ENCODE measurements around the gene PLPPR1. TPM values are rescaled to one million over a fixed set of nuclear protein-coding genes. Genes with fewer than 3 reads are reported as not detected.

Gene PLPPR1
- total RNA-seq, 1 experiment from 2014 or later = not detected

GRCh38 chr9:101027733-101028345 lies 688 bp upstream of the PLPPR1 start:
- peaks cover 69% of the 10 kb centered on the region for H3K27me3 Mint-ChIP-seq (ENCODE audit: unreplicated experiment)
- H3K36me3 Mint-ChIP-seq (ENCODE audit: insufficient read depth, unreplicated experiment) = peaks cover 10% of the 10 kb centered on the region
- intact Hi-C loops (cut with micrococcal nuclease; ENCODE audit: unreplicated experiment) = no loop called here
- BruUV-seq (replicated peaks) = no TSS peak
- peak overlapping the region; percentile 90 for H3K4me3 Mint-ChIP-seq (ENCODE audit: low read depth, unreplicated experiment)
- DNase-seq = no peak
- CTCF ChIA-PET = no interaction called here
- H3K4me1 Mint-ChIP-seq (ENCODE audit: low read depth, unreplicated experiment) = peaks cover 10% of the 10 kb centered on the region
- H3K27ac Mint-ChIP-seq (ENCODE audit: unreplicated experiment) = no peak overlapping the region
- no peaks in the 10 kb centered on the region for H3K9me3 Mint-ChIP-seq (ENCODE audit: low read depth, unreplicated experiment)
- TF ChIP-seq, protein P1, sequence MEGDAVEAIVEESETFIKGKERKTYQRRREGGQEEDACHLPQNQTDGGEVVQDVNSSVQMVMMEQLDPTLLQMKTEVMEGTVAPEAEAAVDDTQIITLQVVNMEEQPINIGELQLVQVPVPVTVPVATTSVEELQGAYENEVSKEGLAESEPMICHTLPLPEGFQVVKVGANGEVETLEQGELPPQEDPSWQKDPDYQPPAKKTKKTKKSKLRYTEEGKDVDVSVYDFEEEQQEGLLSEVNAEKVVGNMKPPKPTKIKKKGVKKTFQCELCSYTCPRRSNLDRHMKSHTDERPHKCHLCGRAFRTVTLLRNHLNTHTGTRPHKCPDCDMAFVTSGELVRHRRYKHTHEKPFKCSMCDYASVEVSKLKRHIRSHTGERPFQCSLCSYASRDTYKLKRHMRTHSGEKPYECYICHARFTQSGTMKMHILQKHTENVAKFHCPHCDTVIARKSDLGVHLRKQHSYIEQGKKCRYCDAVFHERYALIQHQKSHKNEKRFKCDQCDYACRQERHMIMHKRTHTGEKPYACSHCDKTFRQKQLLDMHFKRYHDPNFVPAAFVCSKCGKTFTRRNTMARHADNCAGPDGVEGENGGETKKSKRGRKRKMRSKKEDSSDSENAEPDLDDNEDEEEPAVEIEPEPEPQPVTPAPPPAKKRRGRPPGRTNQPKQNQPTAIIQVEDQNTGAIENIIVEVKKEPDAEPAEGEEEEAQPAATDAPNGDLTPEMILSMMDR (IDR thresholded peaks at IDR 0.05; ENCODE audit: unreplicated experiment) = no peak

- H3K4me1 Mint-ChIP-seq (ENCODE audit: low read depth, unreplicated experiment) = peaks cover 10% of the 10 kb centered on the region
- intact Hi-C loops (cut with micrococcal nuclease; ENCODE audit: unreplicated experiment) = no loop called here
- no TSS peak for BruUV-seq (replicated peaks)
- peak overlapping the region; percentile 90 for H3K4me3 Mint-ChIP-seq (ENCODE audit: low read depth, unreplicated experiment)
- H3K27ac Mint-ChIP-seq (ENCODE audit: unreplicated experiment) = no peak overlapping the region
- CTCF ChIA-PET = no interaction called here
- DNase-seq = no peak
- no peaks in the 10 kb centered on the region for H3K9me3 Mint-ChIP-seq (ENCODE audit: low read depth, unreplicated experiment)
- peaks cover 86% of the 10 kb centered on the region for H3K27me3 Mint-ChIP-seq (ENCODE audit: unreplicated experiment)
- H3K36me3 Mint-ChIP-seq (ENCODE audit: insufficient read depth, unreplicated experiment) = peaks cover 10% of the 10 kb centered on the region
- TF ChIP-seq, protein P1 (IDR thresholded peaks at IDR 0.05; ENCODE audit: unreplicated experiment) = no peak
These were observed 973 bp downstream of the PLPPR1 start for GRCh38 chr9:101029315-101030085.

- Mint-ChIP-seq H3K36me3 (ENCODE audit: insufficient read depth, unreplicated experiment) (peaks cover 10% of the 10 kb centered on the region), H3K9me3 (ENCODE audit: low read depth, unreplicated experiment) (no peaks in the 10 kb centered on the region), H3K4me1 (ENCODE audit: low read depth, unreplicated experiment) (peaks cover 10% of the 10 kb centered on the region), H3K27me3 (ENCODE audit: unreplicated experiment) (peaks cover 91% of the 10 kb centered on the region), H3K4me3 (ENCODE audit: low read depth, unreplicated experiment) (no peak overlapping the region), H3K27ac (ENCODE audit: unreplicated experiment) (no peak overlapping the region)
- intact Hi-C loops (cut with micrococcal nuclease; ENCODE audit: unreplicated experiment) = no loop called here
- TF ChIP-seq, protein P1 (IDR thresholded peaks at IDR 0.05; ENCODE audit: unreplicated experiment) = no peak
- no TSS peak for BruUV-seq (replicated peaks)
- DNase-seq = no peak
- CTCF ChIA-PET = no interaction called here
These were observed 1.5 kb downstream of the PLPPR1 start for GRCh38 chr9:101030086-101030391.

GRCh38 chr9:101032426-101032825 lies 3.9 kb downstream of the PLPPR1 start:
- H3K4me1 Mint-ChIP-seq (ENCODE audit: low read depth, unreplicated experiment) = peaks cover 7% of the 10 kb centered on the region
- BruUV-seq (replicated peaks) = no TSS peak
- CTCF ChIA-PET = no interaction called here
- H3K36me3 Mint-ChIP-seq (ENCODE audit: insufficient read depth, unreplicated experiment) = peaks cover 10% of the 10 kb centered on the region
- TF ChIP-seq, protein P1 (IDR thresholded peaks at IDR 0.05; ENCODE audit: unreplicated experiment) = no peak
- H3K4me3 Mint-ChIP-seq (ENCODE audit: low read depth, unreplicated experiment) = no peak overlapping the region
- DNase-seq = no peak
- intact Hi-C loops (cut with micrococcal nuclease; ENCODE audit: unreplicated experiment) = no loop called here
- no peak overlapping the region for H3K27ac Mint-ChIP-seq (ENCODE audit: unreplicated experiment)
- H3K27me3 Mint-ChIP-seq (ENCODE audit: unreplicated experiment) = peaks cover 96% of the 10 kb centered on the region
- H3K9me3 Mint-ChIP-seq (ENCODE audit: low read depth, unreplicated experiment) = no peaks in the 10 kb centered on the region
